GM19324 (cell line): ENCODE data around the gene CCDC12.

Experiments used
- ATAC-seq: cut with Tn5 transposase; IDR thresholded peaks from one replicate; pipeline ENCODE4 v1.9.1; 2021; ENCODE audit warnings: mild to moderate bottlenecking, moderate library complexity; ENCODE audit not compliant: unreplicated experiment, low FRiP score

Gene CCDC12

GRCh38 chr3:46910166-46910760 is 66.3 kb downstream of the CCDC12 start:
- no peak for ATAC-seq

GRCh38 chr3:46909535-46910161 is 66.9 kb downstream of the CCDC12 start:
- no peak for ATAC-seq

- ATAC-seq: no peak
These were observed 67.5 kb downstream of the CCDC12 start for GRCh38 chr3:46908986-46909534.

GRCh38 chr3:46908294-46908985 is 68.1 kb downstream of the CCDC12 start:
- no peak for ATAC-seq

GRCh38 chr3:46907960-46908293 is 68.6 kb downstream of the CCDC12 start:
- no peak for ATAC-seq

- ATAC-seq: no peak
These were observed 69.3 kb downstream of the CCDC12 start for GRCh38 chr3:46907271-46907670.

GRCh38 chr3:46906471-46907058 is 70.0 kb downstream of the CCDC12 start:
- ATAC-seq: no peak

- ATAC-seq: no peak
These were observed 70.7 kb downstream of the CCDC12 start for GRCh38 chr3:46905661-46906451.

GRCh38 chr3:46905213-46905560 is 71.4 kb downstream of the CCDC12 start:
- no peak for ATAC-seq

GRCh38 chr3:46904303-46905212 is 72.0 kb downstream of the CCDC12 start:
- no peak for ATAC-seq

GRCh38 chr3:46903341-46904302 is 72.9 kb downstream of the CCDC12 start:
- no peak for ATAC-seq

- ATAC-seq: no peak
These were observed 74.3 kb downstream of the CCDC12 start for GRCh38 chr3:46902188-46902631.

- ATAC-seq: no peak
These were observed 74.9 kb downstream of the CCDC12 start for GRCh38 chr3:46901591-46902187.

- ATAC-seq: no peak
These were observed 75.5 kb downstream of the CCDC12 start for GRCh38 chr3:46901061-46901460.

GRCh38 chr3:46900356-46900755 is 76.2 kb downstream of the CCDC12 start:
- no peak for ATAC-seq

GRCh38 chr3:46900007-46900292 is 76.6 kb downstream of the CCDC12 start:
- ATAC-seq: no peak

GRCh38 chr3:46899151-46900006 is 77.2 kb downstream of the CCDC12 start:
- ATAC-seq: no peak
